C4-2B (cell line): ENCODE results near the gene ALPI.

Experiments
- CTCF ChIP-seq: fragments of 450-650 bp; conservative IDR thresholded peaks from 2 replicates; pipeline ENCODE4 v1.5.1; 2017; ENCODE audit warnings: mild to moderate bottlenecking
- ZFX ChIP-seq: fragments of 450-650 bp; IDR thresholded peaks from 2 replicates; pipeline ENCODE4 v1.6.1; 2017

- TF ChIP-seq CTCF, result no peak
- TF ChIP-seq ZFX, result no peak
These were observed 45.4 kb downstream of the ALPI start for GRCh38 chr2:232501331-232501771.
